PFSK-1 (cell line): ENCODE results near the gene BCLAF1.

Experiments
- REST ChIP-seq, 2 experiments: IDR thresholded peaks; 2 replicates each; pipeline versions ENCODE4 v1.6.1 to v1.8.0; 2011 to 2012; ENCODE audit warnings: low read depth in 2 of 2, low read length in 2 of 2, control low read depth in 1 of 2, inconsistent platforms in 1 of 2, mild to moderate bottlenecking in 1 of 2, moderate library complexity in 1 of 2; ENCODE audit not compliant: insufficient read depth in 1 of 2
- TAF1 ChIP-seq: IDR thresholded peaks from 2 replicates; pipeline ENCODE4 v1.6.1; 2012; ENCODE audit warnings: low read length, control low read depth, borderline replicate concordance; ENCODE audit not compliant: insufficient read depth

DNA sequence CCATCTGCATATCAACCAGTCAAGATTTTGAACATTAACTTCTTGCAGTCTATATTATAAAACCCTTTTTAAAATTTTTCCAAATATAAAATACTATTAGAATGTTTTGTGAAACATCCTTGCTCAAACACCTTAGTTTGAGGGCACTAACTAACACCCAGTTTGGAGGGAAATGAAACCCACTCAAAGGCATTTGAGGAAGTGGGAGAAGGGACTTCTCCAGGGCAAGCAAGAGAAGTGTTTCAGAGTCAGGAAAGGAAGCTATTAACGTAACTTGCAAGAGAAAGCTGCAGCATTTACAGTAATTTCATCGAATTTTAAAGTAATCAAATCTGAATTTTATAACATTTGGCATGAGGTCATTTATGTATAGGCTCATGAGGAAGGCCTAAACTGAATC, 60.8 kb downstream of the BCLAF1 start:
- no peak for TF ChIP-seq TAF1
- no peak for TF ChIP-seq REST (IDR thresholded peaks at IDR 0.05; ENCODE audit: insufficient read depth in 1 of 2, low read depth in 2 of 2, low read length in 2 of 2)
